Ovary (tissue), 3 donors: ENCODE data around the gene STX16.

Experiments used
- CTCF ChIP-seq, 3 donors: fragments of 450-650 bp in 2 of 3; fragments of 200-600 bp in 1 of 3; IDR thresholded peaks; one replicate each; pipeline versions ENCODE4 v1.5.1 to v1.8.0; 2016 to 2022; ENCODE audit warnings: antibody characterized with exemption in 3 of 3, mild to moderate bottlenecking in 1 of 3
- EP300 ChIP-seq: sonication (generic); formaldehyde crosslinking; IDR thresholded peaks from one replicate; pipeline ENCODE4 v1.6.1; 2017; ENCODE audit warnings: antibody characterized with exemption
- POLR2A ChIP-seq: fragments of 450-650 bp; IDR thresholded peaks from one replicate; pipeline ENCODE4 v1.6.1; 2017; ENCODE audit warnings: antibody characterized with exemption, mild to moderate bottlenecking, moderate library complexity
- donor health status: DM: no; HTN: no; CAD: no.

DNA sequence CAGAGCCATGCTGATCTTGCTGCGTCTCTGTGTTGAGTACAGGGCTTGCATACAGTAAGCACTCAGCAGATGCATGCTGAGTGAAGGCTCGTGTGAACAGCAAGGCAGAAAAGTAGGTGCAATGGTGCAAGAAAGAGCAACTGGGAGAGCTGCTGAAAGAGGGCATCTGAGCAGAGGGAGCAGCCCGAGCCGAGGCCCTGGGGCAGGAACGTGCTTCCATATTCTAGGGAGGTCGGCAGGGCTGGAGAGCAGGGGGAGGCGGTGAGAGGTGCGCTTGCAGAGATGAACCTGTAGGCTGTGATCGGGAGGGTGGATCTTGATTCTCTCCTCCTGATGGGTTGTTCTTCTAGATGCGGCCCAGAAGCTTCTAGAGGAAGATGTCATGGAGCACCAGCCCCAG is 26.4 kb upstream of the STX16 start:
- TF ChIP-seq CTCF (IDR thresholded peaks at IDR 0.05) (no peak), POLR2A (no peak), EP300 (no peak)
